H1 (cell line): Measurements from ENCODE around the gene MPRIP. TPM values are rescaled to one million over a fixed set of nuclear protein-coding genes. Genes with fewer than 3 reads are reported as not detected.
A peak's percentile ranks its signal among the peaks of the same experiment; 100 is the strongest.

Experiments
- CTCF ChIA-PET: fragments of 300-600 bp; sonication (Branson Sonifier 250); formaldehyde crosslinking; loops from one replicate; lab custom pipeline; 2021; ENCODE audit not compliant: partially characterized antibody; lab: Charles Lee
- POLR2A ChIA-PET: fragments of 300-600 bp; sonication (Branson Sonifier 250); formaldehyde crosslinking; loops from one replicate; lab custom pipeline; 2021; ENCODE audit warnings: inconsistent platforms; ENCODE audit not compliant: partially characterized antibody; lab: Charles Lee
- DNase-seq, 2 experiments: peaks; one replicate each; pipeline versions ENCODE4 v3.0.0 to v3.0.0-alpha.2; 2010 to 2022; ENCODE audit warnings: low spot score in 2 of 2, low read depth in 1 of 2, mixed read lengths in 1 of 2
- FAIRE-seq: peaks from 2 replicates; lab custom pipeline; 2011; peaks lifted over from hg19 to GRCh38; lab: Jason Lieb, UNC
- H2AFZ ChIP-seq: 2 replicates; pipeline ENCODE4 v1.8.1; 2012; ENCODE audit warnings: low read length, inconsistent platforms
- H2AK5ac ChIP-seq: 2 replicates; pipeline ENCODE4 v1.6.1; 2013; ENCODE audit warnings: low read depth, low read length
- H2BK120ac ChIP-seq: replicated peaks from 2 replicates; pipeline ENCODE3; 2013; ENCODE audit warnings: low read depth, low read length, inconsistent platforms
- H2BK12ac ChIP-seq: 2 replicates; pipeline ENCODE4 v1.6.1; 2013; ENCODE audit warnings: low read depth, low read length
- H2BK15ac ChIP-seq: 2 replicates; pipeline ENCODE4 v1.6.1; 2013; ENCODE audit warnings: low read length
- H2BK20ac ChIP-seq: 2 replicates; pipeline ENCODE4 v1.6.1; 2013; ENCODE audit warnings: low read length
- H2BK5ac ChIP-seq: 2 replicates; pipeline ENCODE4 v1.6.1; 2013; ENCODE audit warnings: low read depth, low read length
- H3K14ac ChIP-seq: 2 replicates; pipeline ENCODE4 v1.6.1; 2013; ENCODE audit warnings: inconsistent platforms; ENCODE audit not compliant: insufficient read length
- H3K18ac ChIP-seq: 2 replicates; pipeline ENCODE4 v1.6.1; 2013; ENCODE audit warnings: low read length; ENCODE audit errors: extremely low read depth
- H3K23ac ChIP-seq: 2 replicates; pipeline ENCODE4 v1.6.1; 2013; ENCODE audit warnings: inconsistent platforms; ENCODE audit not compliant: insufficient read length
- H3K23me2 ChIP-seq: 2 replicates; pipeline ENCODE4 v1.6.1; 2013; ENCODE audit warnings: low read depth, low read length
- H3K27ac ChIP-seq: 2 replicates; pipeline ENCODE4 v1.6.1; 2011; ENCODE audit warnings: low read depth, low read length, inconsistent platforms
- H3K27me3 ChIP-seq, 4 experiments: replicated peaks in 1 of 4; 1 replicate in 1 of 4; 2 replicates in 3 of 4; pipeline versions ENCODE4 v1.6.1 to v1.8.1; 2011 to 2013; ENCODE audit warnings: low read length in 3 of 4, mild to moderate bottlenecking in 3 of 4, inconsistent platforms in 2 of 4, mixed read lengths in 2 of 4, moderate library complexity in 1 of 4; ENCODE audit not compliant: control insufficient read depth in 3 of 4, insufficient read depth in 3 of 4; ENCODE audit errors: extremely low read depth in 1 of 4
- H3K36me3 ChIP-seq, 4 experiments: 2 replicates each; pipeline versions ENCODE4 v1.6.1 to v1.8.1; 2011 to 2013; ENCODE audit warnings: mild to moderate bottlenecking in 4 of 4, low read length in 3 of 4, moderate library complexity in 2 of 4, control low read depth in 1 of 4, inconsistent platforms in 1 of 4; ENCODE audit not compliant: insufficient read depth in 4 of 4, control insufficient read depth in 2 of 4
- H3K4ac ChIP-seq: replicated peaks from 2 replicates; pipeline ENCODE3; 2013; ENCODE audit warnings: low read length, low read depth, mixed read lengths, inconsistent platforms; ENCODE audit not compliant: insufficient read length
- H3K4me1 ChIP-seq, 4 experiments: replicated peaks in 1 of 4; 1 replicate in 1 of 4; 2 replicates in 3 of 4; pipeline versions ENCODE4 v1.6.1 to v1.8.1; 2011 to 2013; ENCODE audit warnings: low read length in 3 of 4, inconsistent platforms in 2 of 4, mixed read lengths in 1 of 4; ENCODE audit not compliant: insufficient read depth in 4 of 4, control insufficient read depth in 3 of 4
- H3K4me2 ChIP-seq, 2 experiments: 2 replicates each; pipeline versions ENCODE4 v1.6.1 to v1.8.1; 2011 to 2013; ENCODE audit warnings: low read depth in 2 of 2, low read length in 2 of 2, control low read depth in 1 of 2, inconsistent platforms in 1 of 2, mild to moderate bottlenecking in 1 of 2; ENCODE audit not compliant: insufficient read depth in 1 of 2
- H3K4me3 ChIP-seq, 4 experiments: fragments of 200-600, 300-600 bp in 1 of 4; sonication (generic), shearing (Covaris generic), sonication (Bioruptor Twin) in 1 of 4; 2 replicates each; pipeline versions ENCODE4 v1.5.1 to v1.8.1; 2011 to 2016; ENCODE audit warnings: low read length in 4 of 4, low read depth in 3 of 4, control low read depth in 2 of 4, inconsistent platforms in 2 of 4, mild to moderate bottlenecking in 2 of 4, mixed read lengths in 1 of 4, moderate library complexity in 1 of 4; ENCODE audit not compliant: insufficient read depth in 2 of 4; ENCODE audit errors: extremely low read depth in 1 of 4
- H3K56ac ChIP-seq: replicated peaks from 2 replicates; pipeline ENCODE3; 2013; ENCODE audit warnings: low read depth, mild to moderate bottlenecking, mixed read lengths, low read length, inconsistent platforms; ENCODE audit not compliant: insufficient read length
- H3K79me1 ChIP-seq: 2 replicates; pipeline ENCODE4 v1.6.1; 2013; ENCODE audit warnings: low read depth, low read length, control low read depth
- H3K79me2 ChIP-seq, 2 experiments: 2 replicates each; pipeline versions ENCODE4 v1.6.1 to v1.8.1; 2012 to 2013; ENCODE audit warnings: low read length in 2 of 2, mild to moderate bottlenecking in 2 of 2, inconsistent platforms in 1 of 2; ENCODE audit not compliant: insufficient read depth in 2 of 2, control insufficient read depth in 1 of 2
- H3K9ac ChIP-seq, 4 experiments: replicated peaks in 1 of 4; 1 replicate in 1 of 4; 2 replicates in 3 of 4; pipeline versions ENCODE4 v1.6.1 to v1.8.1; 2011 to 2013; ENCODE audit warnings: low read depth in 3 of 4, low read length in 3 of 4, control low read depth in 2 of 4, mild to moderate bottlenecking in 2 of 4, moderate library complexity in 2 of 4, inconsistent platforms in 1 of 4; ENCODE audit errors: extremely low read depth in 1 of 4
- H3K9me3 ChIP-seq, 2 experiments: 2 replicates each; pipeline versions ENCODE4 v1.6.1 to v1.8.1; 2012 to 2013; ENCODE audit warnings: mild to moderate bottlenecking in 2 of 2, moderate library complexity in 2 of 2, control low read depth in 1 of 2, inconsistent platforms in 1 of 2, low read depth in 1 of 2, low read length in 1 of 2, mixed read lengths in 1 of 2; ENCODE audit not compliant: insufficient read depth in 2 of 2
- H4K20me1 ChIP-seq, 2 experiments: replicated peaks in 1 of 2; 2 replicates each; pipeline versions ENCODE3 to v1.8.1; 2011 to 2013; ENCODE audit warnings: inconsistent platforms in 2 of 2, low read length in 2 of 2, mild to moderate bottlenecking in 1 of 2; ENCODE audit not compliant: insufficient read depth in 2 of 2, control insufficient read depth in 1 of 2
- H4K5ac ChIP-seq: 2 replicates; pipeline ENCODE4 v1.6.1; 2013; ENCODE audit warnings: low read length, low read depth, mixed read lengths, inconsistent platforms; ENCODE audit not compliant: insufficient read length
- H4K8ac ChIP-seq: 2 replicates; pipeline ENCODE4 v1.8.0; 2013; ENCODE audit warnings: mild to moderate bottlenecking, moderate library complexity, low read length, inconsistent platforms; ENCODE audit not compliant: insufficient read depth; ENCODE audit errors: extremely low read depth
- H4K91ac ChIP-seq: replicated peaks from 2 replicates; pipeline ENCODE3; 2013; ENCODE audit warnings: low read length, mixed read lengths, inconsistent platforms; ENCODE audit not compliant: insufficient read length
- ATF3 ChIP-seq: IDR thresholded peaks from 2 replicates; pipeline ENCODE4 v1.6.1; 2011; ENCODE audit warnings: low read depth, mild to moderate bottlenecking, low read length; ENCODE audit not compliant: insufficient read depth
- BCL11A ChIP-seq, 2 experiments: IDR thresholded peaks; one replicate each; pipeline ENCODE4 v1.6.1; 2011; ENCODE audit warnings: low read depth in 2 of 2, low read length in 2 of 2, mild to moderate bottlenecking in 2 of 2
- EGR1 ChIP-seq: IDR thresholded peaks from 2 replicates; pipeline ENCODE4 v1.6.1; 2011; ENCODE audit warnings: low read depth, low read length, borderline replicate concordance
- EP300 ChIP-seq, 2 experiments: IDR thresholded peaks; 1 replicate in 1 of 2; 2 replicates in 1 of 2; pipeline ENCODE4 v1.6.1; 2011 to 2012; ENCODE audit warnings: low read depth in 2 of 2, low read length in 2 of 2, mild to moderate bottlenecking in 2 of 2, borderline replicate concordance in 1 of 2, inconsistent platforms in 1 of 2, moderate library complexity in 1 of 2
- JUND ChIP-seq: IDR thresholded peaks from 2 replicates; pipeline ENCODE4 v1.6.1; 2011; ENCODE audit warnings: mild to moderate bottlenecking, improper control_type of control experiment, low read length
- RFX5 ChIP-seq: IDR thresholded peaks from 2 replicates; pipeline ENCODE4 v1.6.1; 2011; ENCODE audit warnings: low read depth, low read length, improper control_type of control experiment, borderline replicate concordance
- RNF2 ChIP-seq: fragments of 200-900, 300-1000 bp; sonication (generic); IDR thresholded peaks from 2 replicates; pipeline ENCODE4 v1.7.1; 2016; ENCODE audit warnings: borderline replicate concordance, low read depth, mild to moderate bottlenecking, antibody characterized with exemption, low read length; ENCODE audit not compliant: poor library complexity, severe bottlenecking; ENCODE audit errors: missing control alignments
- SIX5 ChIP-seq: IDR thresholded peaks from 2 replicates; pipeline ENCODE4 v1.6.1; 2011; ENCODE audit warnings: mild to moderate bottlenecking, low read depth, low read length
- YY1 ChIP-seq: IDR thresholded peaks from 2 replicates; pipeline ENCODE4 v1.6.1; 2011; ENCODE audit warnings: low read depth, mild to moderate bottlenecking, low read length
- WGBS, 2 experiments: shearing (Covaris generic) in 1 of 2; methylation state at CpG; one replicate each; pipeline versions ENCODE4 v1.1.6 to v1.1.7; 2013 to 2015; ENCODE audit warnings: low lambda C conversion rate in 2 of 2, mixed read lengths in 2 of 2, inconsistent platforms in 1 of 2, low coverage in 1 of 2, missing lambda C conversion rate in 1 of 2; ENCODE audit not compliant: insufficient replicate concordance in 2 of 2, insufficient coverage in 1 of 2, insufficient read length in 1 of 2; ENCODE audit errors: extremely low coverage in 1 of 2, missing lambda C conversion rate in 1 of 2; 5-methylcytosine and 5-hydroxymethylcytosine counted together
- polyA plus RNA-seq, 7 experiments: library from polyadenylated mRNA; depleted of rRNA in 3 of 7; stranded (reverse) in 5 of 7; unstranded in 2 of 7; fragments of >200 nt in 5 of 7; fragments of 200-250 nt in 2 of 7; gene quantifications; 1 replicate in 5 of 7; 2 replicates in 1 of 7; 4 replicates in 1 of 7; pipeline versions ENCODE4 v1.2.1 to v1.2.3, GENCODE V29; 2011 to 2013; ENCODE audit warnings: missing spikeins in 2 of 7, mixed read lengths in 2 of 7
- total RNA-seq: library from RNA; stranded (reverse); fragmentation: NEBNext Ultra II Directional; extraction: Animal tissue kit (Norgen Biotek cat#: 25700); gene quantifications from 2 replicates; pipeline ENCODE4 v1.2.1, GENCODE V29; 2021

The MPRIP gene
- total and polyA plus RNA-seq, 2 of the 8 experiments (the other 6 are each of a cell fraction or from before 2014, with no cell fraction given), result 48.6 to 146 TPM

GRCh38 chr17:17111401-17112393 is 69.4 kb downstream of the MPRIP start:
- Histone ChIP-seq H4K5ac (no peak overlapping the region), H3K4me2 (no peak overlapping the region), H4K8ac (peak overlapping the region; percentile 29), H3K4me3 (no peak overlapping the region), H2BK5ac (peak overlapping the region; percentile 35; the same call in 1 of the 2 replicates), H3K14ac (no peak overlapping the region), H4K91ac (no peak overlapping the region), H3K9ac (no peak overlapping the region), H3K23ac (no peak overlapping the region), H3K79me1 (peaks cover 22% of the 10 kb centered on the region; the same call in 1 of the 2 replicates), H3K18ac (no peak overlapping the region), H3K27me3 (no peaks in the 10 kb centered on the region), H2AK5ac (no peak overlapping the region; the same call in 1 of the 2 replicates), H3K4me1 (peaks cover 0 to 8% (median 4%) of the 10 kb centered on the region in 4 experiments; a peak in 4 of 7 replicates), H3K23me2 (no peaks in the 10 kb centered on the region), H2BK20ac (no peak overlapping the region), H3K36me3 (no peaks in the 10 kb centered on the region), H3K4ac (no peak overlapping the region), H3K79me2 (peaks cover 0 to 23% of the 10 kb centered on the region in 2 experiments; a peak in 2 of 4 replicates), H2BK120ac (no peak overlapping the region), H3K27ac (no peak overlapping the region), H3K9me3 (no peaks in the 10 kb centered on the region), H2BK15ac (no peak overlapping the region), H2AFZ (no peak overlapping the region), H4K20me1 (peaks cover 0 to 11% of the 10 kb centered on the region in 2 experiments), H3K56ac (no peak overlapping the region), H2BK12ac (no peak overlapping the region)
- CTCF ChIA-PET, result interaction anchor here (0.9 to 2.2 kb wide), 8 partner anchors 10 to 111 kb away, joined by 3 to 5 read pairs (median 4); no protein-coding TSS in a partner anchor
- POLR2A ChIA-PET, result interaction anchor here (0.5 to 1.4 kb wide), 3 partner anchors 9 to 105 kb away, joined by 3 to 4 read pairs (median 3); no protein-coding TSS in a partner anchor
- DNase-seq (no peak), FAIRE-seq (no peak)
- WGBS, 2 experiments, result 93% methylated on average over 26 of the region's 26 CpGs; no CpG with 5 or more reads in 1 of the 2 experiments
- TF ChIP-seq ATF3 (no peak), BCL11A (IDR thresholded peaks at IDR 0.05; ENCODE audit: low read depth in 2 of 2, low read length in 2 of 2) (no peak), SIX5 (no peak), RFX5 (no peak), YY1 (no peak), JUND (no peak), EP300 (IDR thresholded peaks at IDR 0.05; ENCODE audit: borderline replicate concordance in 1 of 2, low read depth in 2 of 2, low read length in 2 of 2) (no peak), RNF2 (no peak), EGR1 (no peak)
